ENCODE data around the gene PLPP3. TPM values are rescaled to one million over a fixed set of nuclear protein-coding genes. Genes with fewer than 3 reads are reported as not detected.

PLPP3 gene
- polyA plus RNA-seq, 3 donors: 0.21 to 0.32 TPM; not detected in 1

DNA sequence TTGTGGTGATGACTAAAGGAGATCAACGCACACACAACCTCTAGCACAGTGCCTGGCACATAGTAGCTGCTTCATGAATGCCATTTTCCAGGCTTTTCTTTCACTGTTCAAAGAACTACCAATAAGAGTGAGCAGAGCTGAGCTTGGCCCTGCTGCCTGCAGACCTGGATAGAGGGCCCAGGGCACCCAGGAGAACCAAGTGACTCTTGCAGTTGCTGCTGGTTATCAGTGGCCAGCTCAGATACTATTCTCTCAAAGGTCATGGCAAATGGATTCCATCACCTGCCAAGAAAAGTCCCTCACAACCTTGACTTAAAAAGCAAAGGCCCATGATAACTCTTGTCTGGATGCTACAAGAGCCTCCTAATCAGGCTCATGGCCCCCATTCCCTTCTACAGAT, 41.7 kb downstream of the PLPP3 start:
- Histone ChIP-seq H3K4me3 (replicated peaks in 1 of 3; ENCODE audit: low read depth in 2 of 3, low read length in 3 of 3) (no peak overlapping the region), H3K4me2 (replicated peaks; ENCODE audit: extremely low read depth, low read length, poor library complexity, severe bottlenecking) (no peak overlapping the region), H2AFZ (ENCODE audit: insufficient read depth, low read depth, low read length, poor library complexity, severe bottlenecking) (no peak overlapping the region), H3K27me3 (ENCODE audit: control insufficient read depth in 2 of 2, insufficient read depth in 2 of 2, low read length in 2 of 2) (peaks cover 9 to 11% of the 10 kb centered on the region in 2 donors), H3K36me3 (replicated peaks in 1 of 2; ENCODE audit: control insufficient read depth in 1 of 2, insufficient read depth in 2 of 2, low read length in 2 of 2) (no peaks in the 10 kb centered on the region), H3K9me3 (replicated peaks in 1 of 2; ENCODE audit: control insufficient read depth in 1 of 2, insufficient read depth in 1 of 2, low read length in 2 of 2) (no peaks in the 10 kb centered on the region), H3K27ac (ENCODE audit: low read depth in 1 of 2, low read length in 2 of 2) (no peak overlapping the region), H3K9ac (ENCODE audit: insufficient read depth, low read length, poor library complexity, severe bottlenecking) (no peak overlapping the region), H3K4me1 (ENCODE audit: control insufficient read depth in 1 of 2, insufficient read depth in 2 of 2, low read length in 2 of 2) (no peaks in the 10 kb centered on the region), H3K79me2 (ENCODE audit: insufficient read depth, low read length) (no peaks in the 10 kb centered on the region), H4K20me1 (ENCODE audit: insufficient read depth, low read length) (no peaks in the 10 kb centered on the region)
- DNase-seq: no peak
- peaks cover 0 to 9% of the 10 kb centered on the region in 2 donors for H3K36me3 Mint-ChIP-seq
- TF ChIP-seq, protein P1, sequence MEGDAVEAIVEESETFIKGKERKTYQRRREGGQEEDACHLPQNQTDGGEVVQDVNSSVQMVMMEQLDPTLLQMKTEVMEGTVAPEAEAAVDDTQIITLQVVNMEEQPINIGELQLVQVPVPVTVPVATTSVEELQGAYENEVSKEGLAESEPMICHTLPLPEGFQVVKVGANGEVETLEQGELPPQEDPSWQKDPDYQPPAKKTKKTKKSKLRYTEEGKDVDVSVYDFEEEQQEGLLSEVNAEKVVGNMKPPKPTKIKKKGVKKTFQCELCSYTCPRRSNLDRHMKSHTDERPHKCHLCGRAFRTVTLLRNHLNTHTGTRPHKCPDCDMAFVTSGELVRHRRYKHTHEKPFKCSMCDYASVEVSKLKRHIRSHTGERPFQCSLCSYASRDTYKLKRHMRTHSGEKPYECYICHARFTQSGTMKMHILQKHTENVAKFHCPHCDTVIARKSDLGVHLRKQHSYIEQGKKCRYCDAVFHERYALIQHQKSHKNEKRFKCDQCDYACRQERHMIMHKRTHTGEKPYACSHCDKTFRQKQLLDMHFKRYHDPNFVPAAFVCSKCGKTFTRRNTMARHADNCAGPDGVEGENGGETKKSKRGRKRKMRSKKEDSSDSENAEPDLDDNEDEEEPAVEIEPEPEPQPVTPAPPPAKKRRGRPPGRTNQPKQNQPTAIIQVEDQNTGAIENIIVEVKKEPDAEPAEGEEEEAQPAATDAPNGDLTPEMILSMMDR (IDR thresholded peaks at IDR 0.05): no peak
- H3K4me1 Mint-ChIP-seq: no peaks in the 10 kb centered on the region
- peaks cover 0 to 1% (median 0%) of the 10 kb centered on the region in 7 donors for H3K9me3 Mint-ChIP-seq
- no CpG with 5 or more reads among the region's 1 CpG for WGBS (ENCODE audit: insufficient coverage)
- H3K4me3 Mint-ChIP-seq: no peak overlapping the region
- peaks cover 3 to 32% (median 16%) of the 10 kb centered on the region in 3 donors for H3K27me3 Mint-ChIP-seq (ENCODE audit: low read depth in 3 of 3)
- no peak overlapping the region for H3K27ac Mint-ChIP-seq
- intact Hi-C loops (cut with micrococcal nuclease): no loop called here

DNA sequence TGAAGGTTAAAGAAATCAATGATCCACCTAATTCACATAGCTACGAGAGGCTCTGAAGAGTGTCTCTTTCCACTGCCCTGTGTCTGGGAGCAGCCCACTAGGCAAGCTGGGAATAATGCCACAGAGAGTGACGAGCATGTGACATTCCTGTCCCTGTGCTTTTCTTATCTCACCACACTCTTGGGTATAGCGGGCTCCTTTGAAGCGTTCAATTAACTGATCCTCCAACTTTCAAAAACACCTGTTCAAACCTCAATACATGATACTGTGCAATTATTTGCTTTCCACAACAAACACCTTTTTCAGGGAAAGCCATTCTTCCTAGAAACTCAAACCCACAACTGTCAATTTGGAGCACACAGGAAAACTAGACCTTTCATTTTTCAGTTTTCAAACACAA, 43.4 kb downstream of the PLPP3 start:
- no peak for DNase-seq
- no peaks in the 10 kb centered on the region for H3K79me2 ChIP-seq (ENCODE audit: insufficient read depth, low read length)
- H3K36me3 ChIP-seq (replicated peaks in 1 of 2; ENCODE audit: control insufficient read depth in 1 of 2, insufficient read depth in 2 of 2, low read length in 2 of 2): no peaks in the 10 kb centered on the region
- intact Hi-C loops (cut with micrococcal nuclease): no loop called here
- no peak overlapping the region for H3K4me3 ChIP-seq (replicated peaks in 1 of 3; ENCODE audit: low read depth in 2 of 3, low read length in 3 of 3)
- Mint-ChIP-seq H3K36me3 (peaks cover 0 to 9% of the 10 kb centered on the region in 2 donors), H3K4me3 (no peak overlapping the region), H3K9me3 (peaks cover 0 to 1% (median 0%) of the 10 kb centered on the region in 7 donors), H3K27me3 (ENCODE audit: low read depth in 3 of 3) (peaks cover 3 to 32% (median 16%) of the 10 kb centered on the region in 3 donors), H3K4me1 (no peaks in the 10 kb centered on the region), H3K27ac (no peak overlapping the region)
- no peaks in the 10 kb centered on the region for H3K9me3 ChIP-seq (replicated peaks in 1 of 2; ENCODE audit: control insufficient read depth in 1 of 2, insufficient read depth in 1 of 2, low read length in 2 of 2)
- no peak overlapping the region for H3K27ac ChIP-seq (ENCODE audit: low read depth in 1 of 2, low read length in 2 of 2)
- no peaks in the 10 kb centered on the region for H4K20me1 ChIP-seq (ENCODE audit: insufficient read depth, low read length)
- H2AFZ ChIP-seq (ENCODE audit: insufficient read depth, low read depth, low read length, poor library complexity, severe bottlenecking): no peak overlapping the region
- TF ChIP-seq, protein P1 (IDR thresholded peaks at IDR 0.05): no peak
- H3K9ac ChIP-seq (ENCODE audit: insufficient read depth, low read length, poor library complexity, severe bottlenecking): no peak overlapping the region
- no peak overlapping the region for H3K4me2 ChIP-seq (replicated peaks; ENCODE audit: extremely low read depth, low read length, poor library complexity, severe bottlenecking)
- peaks cover 26 to 27% of the 10 kb centered on the region in 2 donors for H3K27me3 ChIP-seq (ENCODE audit: control insufficient read depth in 2 of 2, insufficient read depth in 2 of 2, low read length in 2 of 2)
- no peaks in the 10 kb centered on the region for H3K4me1 ChIP-seq (ENCODE audit: control insufficient read depth in 1 of 2, insufficient read depth in 2 of 2, low read length in 2 of 2)
- 91% methylated on average over 4 of the region's 4 CpGs for WGBS (ENCODE audit: insufficient coverage)
